ENCODE measurements around the gene RNF207.
"Not testable (repeated sequence)": the region's sequence is repeated elsewhere in the genome, so short reads cannot be mapped to it uniquely, and the experiment has no call there.

Gene RNF207

GRCh38 chr1:6200188-6200809 is 5.6 kb upstream of the RNF207 start:
- no peak for DNase-seq

GRCh38 chr1:6202256-6202655 is 3.7 kb upstream of the RNF207 start:
- no peak for DNase-seq

GRCh38 chr1:6206520-6206855 is 569 bp downstream of the RNF207 start:
- no peak for DNase-seq

GRCh38 chr1:6207075-6207885 is 1.4 kb downstream of the RNF207 start:
- DNase-seq = no peak

GRCh38 chr1:6207921-6208320 is 2.0 kb downstream of the RNF207 start:
- DNase-seq = no peak

GRCh38 chr1:6208723-6209660 is 3.1 kb downstream of the RNF207 start:
- DNase-seq = peak; percentile 53

GRCh38 chr1:6209661-6210580 is 4.0 kb downstream of the RNF207 start:
- peak; percentile 58 for DNase-seq

- no peak for DNase-seq
Measured at GRCh38 chr1:6210591-6211355, 4.9 kb downstream of the RNF207 start.

GRCh38 chr1:6211731-6212130 is 5.8 kb downstream of the RNF207 start:
- no peak for DNase-seq

GRCh38 chr1:6212193-6212959 is 6.5 kb downstream of the RNF207 start:
- no peak for DNase-seq

- DNase-seq = no peak
Measured at GRCh38 chr1:6218375-6219164, 12.7 kb downstream of the RNF207 start.

- DNase-seq = not testable (repeated sequence)
Measured at GRCh38 chr1:6219641-6220040, 13.7 kb downstream of the RNF207 start.

GRCh38 chr1:6220236-6220635 is 14.3 kb downstream of the RNF207 start:
- no peak for DNase-seq

GRCh38 chr1:6221210-6221784 is 15.4 kb downstream of the RNF207 start:
- DNase-seq = no peak

GRCh38 chr1:6222636-6223035 is 16.7 kb downstream of the RNF207 start:
- DNase-seq = no peak

GRCh38 chr1:6223617-6224016 is 17.7 kb downstream of the RNF207 start:
- no peak for DNase-seq

GRCh38 chr1:6224718-6225117 is 18.8 kb downstream of the RNF207 start:
- DNase-seq = no peak

- no peak for DNase-seq
Measured at GRCh38 chr1:6225651-6226050, 19.7 kb downstream of the RNF207 start.

- no peak for DNase-seq
Measured at GRCh38 chr1:6233376-6233775, 27.5 kb downstream of the RNF207 start.

Data from activated CD4-positive, alpha-beta T cell treated with anti-CD3 and anti-CD28 coated beads, Interleukin-2, Interleukin-6, amounts not matched to agents 100 ng/mL and 50 ng/mL, durations not matched to agents 16 hours and 8 hours (primary cell).